HG03442 (cell line): Measurements from ENCODE around the gene MAGT1.
A peak's percentile ranks its signal among the peaks of the same experiment; 100 is the strongest.
"Not testable (repeated sequence)": the region's sequence is repeated elsewhere in the genome, so short reads cannot be mapped to it uniquely, and the experiment has no call there.

ENCODE experiments used
- ATAC-seq: cut with Tn5 transposase; IDR thresholded peaks from one replicate; pipeline ENCODE4 v1.9.1; 2021; ENCODE audit warnings: mild to moderate bottlenecking, moderate library complexity; ENCODE audit not compliant: unreplicated experiment

Gene MAGT1

DNA sequence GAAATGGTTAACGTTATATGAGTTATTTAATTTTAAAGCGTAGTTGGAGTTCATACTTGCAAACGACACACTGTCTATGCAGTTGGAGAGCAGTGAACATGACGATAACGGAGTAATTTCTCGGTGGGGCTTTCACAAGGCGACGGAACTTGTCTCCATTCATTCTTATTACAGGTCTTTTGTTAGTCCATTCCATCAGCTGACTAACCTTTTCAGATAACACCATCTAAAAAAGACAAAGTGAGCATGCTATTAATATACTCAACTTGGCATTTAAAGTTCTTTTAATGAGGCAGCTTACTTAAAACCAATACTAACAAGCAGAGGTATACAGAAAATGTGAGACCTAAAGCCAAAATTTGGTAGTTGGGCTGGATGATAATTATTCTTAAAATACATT lies 19.9 kb downstream of the MAGT1 start:
- no peak for ATAC-seq

GRCh38 chrX:77831544-77831943 lies 63.7 kb downstream of the MAGT1 start:
- not testable (repeated sequence) for ATAC-seq

DNA sequence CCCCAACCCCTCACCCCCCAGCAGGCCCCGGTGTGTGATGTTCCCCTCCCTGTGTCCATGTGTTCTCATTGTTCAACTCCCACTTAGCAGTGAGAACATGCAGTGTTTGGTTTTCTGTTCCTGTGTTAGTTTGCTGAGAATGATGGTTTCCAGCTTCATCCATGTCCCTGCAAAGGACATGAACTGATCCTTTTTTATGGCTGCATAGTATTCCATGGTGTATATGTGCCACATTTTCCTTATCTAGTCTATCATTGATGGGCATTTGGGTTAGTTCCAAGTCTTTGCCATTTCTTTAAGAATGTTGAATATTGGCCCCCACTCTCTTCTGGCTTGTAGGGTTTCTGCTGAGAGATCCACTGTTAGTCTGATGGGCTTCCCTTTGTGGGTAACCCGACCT lies 73.2 kb downstream of the MAGT1 start:
- not testable (repeated sequence) for ATAC-seq

- ATAC-seq: no peak
Observed at GRCh38 chrX:77820091-77820727, 75.0 kb downstream of the MAGT1 start.

DNA sequence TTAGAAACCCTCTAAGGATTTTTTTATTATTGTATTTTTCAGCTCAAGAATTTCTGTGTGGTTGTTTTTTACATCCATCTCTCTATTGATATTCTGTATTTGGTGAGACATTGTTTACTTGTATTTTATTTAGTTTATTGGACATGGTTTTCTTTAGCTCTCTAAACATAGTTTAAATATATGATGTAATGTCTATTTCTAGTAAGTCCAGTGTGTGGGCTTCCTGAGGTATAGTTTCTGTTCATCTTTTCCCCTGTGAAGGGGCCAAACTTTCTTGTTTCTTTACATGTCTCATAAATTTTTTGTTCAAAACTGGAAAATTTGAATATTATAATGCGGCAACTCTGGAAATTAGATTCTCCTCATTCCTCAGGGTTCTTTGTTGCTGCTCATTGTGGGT lies 81.0 kb downstream of the MAGT1 start:
- ATAC-seq: no peak

- no peak for ATAC-seq
Observed at GRCh38 chrX:77802201-77802600, 93.0 kb downstream of the MAGT1 start.

- no peak for ATAC-seq
Observed at GRCh38 chrX:77795124-77795523, 100.1 kb downstream of the MAGT1 start.

GRCh38 chrX:77793946-77794345 lies 101.3 kb downstream of the MAGT1 start:
- no peak for ATAC-seq

- ATAC-seq: no peak
Observed at GRCh38 chrX:77788050-77788449, 107.2 kb downstream of the MAGT1 start.

DNA sequence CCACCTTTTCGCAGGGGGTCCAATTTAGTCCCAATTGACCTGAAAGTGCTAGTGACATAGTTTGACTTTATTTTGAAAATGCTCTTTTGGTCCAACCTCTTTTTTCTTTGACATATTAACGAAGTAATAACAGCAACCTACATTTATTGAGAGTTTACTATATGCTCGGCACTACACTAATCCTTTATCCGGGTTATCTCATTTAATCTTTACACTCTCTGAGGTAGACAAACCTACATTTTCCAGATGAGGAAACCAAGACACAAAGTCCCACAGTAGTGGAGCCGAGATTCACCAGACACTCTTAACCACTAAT lies 108.9 kb downstream of the MAGT1 start:
- no peak for ATAC-seq

- ATAC-seq: peak; percentile 97
Observed at GRCh38 chrX:77785486-77786364, 109.5 kb downstream of the MAGT1 start, which contains the start of gene ATRX. Gene ATRX (minus strand): TSS chrX:77786216. CDS start chrX:77786001, 215 bp downstream.

GRCh38 chrX:77779695-77780094 lies 115.5 kb downstream of the MAGT1 start:
- no peak for ATAC-seq

GRCh38 chrX:77776659-77777058 lies 118.6 kb downstream of the MAGT1 start:
- no peak for ATAC-seq
